ENCODE measurements around the gene SRGAP1.

Gene SRGAP1

DNA sequence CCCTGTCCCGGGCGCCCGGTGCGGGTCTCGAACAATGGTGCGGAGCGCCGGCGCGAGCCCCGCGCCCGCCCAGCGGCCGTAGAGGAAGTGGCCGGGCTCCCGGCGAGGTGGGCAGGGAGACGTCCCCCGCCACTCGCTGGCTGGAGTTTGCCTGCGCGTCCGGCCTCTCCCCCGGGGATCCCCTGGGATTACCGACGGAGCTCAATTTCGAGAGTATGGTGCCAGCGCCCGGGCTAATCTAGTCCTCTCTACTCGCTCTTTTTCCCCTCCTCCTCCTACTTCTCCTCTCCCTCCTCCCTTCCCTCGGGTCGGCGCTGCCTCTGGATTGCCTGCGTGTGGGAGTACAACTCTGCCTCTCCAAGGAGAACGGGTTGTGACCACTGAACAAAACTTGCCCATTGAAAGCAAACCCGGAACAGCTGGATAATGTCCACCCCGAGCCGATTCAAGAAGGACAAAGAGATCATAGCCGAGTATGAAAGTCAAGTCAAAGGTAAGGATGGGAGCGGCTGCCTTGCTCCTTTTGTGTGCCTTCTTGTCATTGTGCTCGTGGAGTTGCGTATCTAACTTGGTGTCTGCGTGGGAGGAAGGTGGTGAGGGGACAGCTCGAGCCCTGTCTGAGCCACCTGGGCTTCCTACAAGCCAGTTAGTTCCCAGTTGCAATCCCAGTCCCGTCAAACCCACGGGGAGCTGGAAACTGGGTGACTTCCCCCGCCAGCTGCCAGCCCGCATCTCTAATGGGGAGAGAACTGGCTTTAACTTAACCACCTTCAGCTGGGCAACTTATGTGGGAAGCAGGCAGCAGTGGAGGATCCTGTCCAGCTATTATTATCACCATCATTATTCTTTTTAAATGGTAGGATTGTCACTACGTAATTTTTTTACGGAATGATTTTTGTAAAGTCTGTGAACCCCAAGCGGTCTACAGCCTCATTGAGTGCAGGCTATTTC is at the start of gene SRGAP1:
Gene SRGAP1, plus strand, starts transcription at position 310 of the 951 bp plus-strand sequence. Its CDS starts 117 bp downstream, at position 427.
- no peak for DNase-seq (ENCODE audit: low spot score)

DNA sequence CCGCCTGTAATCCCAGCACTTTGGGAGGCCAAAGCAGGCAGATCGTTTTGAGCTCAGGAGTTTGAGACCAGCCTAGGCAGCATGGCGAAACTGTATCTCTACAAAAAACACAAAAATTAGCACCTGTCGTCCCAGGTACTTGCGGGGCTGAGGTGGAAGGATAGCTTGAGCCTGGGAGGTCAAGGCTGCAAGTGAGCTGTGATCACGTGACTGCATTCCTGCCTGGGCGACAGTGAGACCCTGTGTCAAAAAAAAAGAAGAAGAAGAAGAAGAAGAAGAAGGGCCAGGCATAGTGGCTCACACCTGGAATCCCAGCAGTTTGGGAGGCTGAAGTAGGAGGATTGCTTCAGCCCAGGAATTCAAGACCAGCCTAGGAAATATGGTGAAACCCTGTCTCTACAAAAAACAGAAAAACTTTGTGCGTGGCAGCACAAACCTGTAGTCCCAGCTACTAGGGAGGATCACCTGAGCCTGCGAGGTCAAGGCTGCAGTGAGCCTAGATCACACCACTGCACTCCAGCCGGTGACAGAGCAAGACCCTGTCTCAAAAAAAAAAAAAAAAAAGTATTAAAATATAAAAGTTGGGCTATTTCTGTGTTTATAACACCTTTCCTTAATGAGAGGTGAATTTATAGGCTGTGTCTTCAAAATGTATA is 49.3 kb upstream of the SRGAP1 start:
- DNase-seq (ENCODE audit: low spot score), result no peak

- DNase-seq (ENCODE audit: low spot score), result no peak
These were observed 48.6 kb upstream of the SRGAP1 start for GRCh38 chr12:63795944-63796343.

DNA sequence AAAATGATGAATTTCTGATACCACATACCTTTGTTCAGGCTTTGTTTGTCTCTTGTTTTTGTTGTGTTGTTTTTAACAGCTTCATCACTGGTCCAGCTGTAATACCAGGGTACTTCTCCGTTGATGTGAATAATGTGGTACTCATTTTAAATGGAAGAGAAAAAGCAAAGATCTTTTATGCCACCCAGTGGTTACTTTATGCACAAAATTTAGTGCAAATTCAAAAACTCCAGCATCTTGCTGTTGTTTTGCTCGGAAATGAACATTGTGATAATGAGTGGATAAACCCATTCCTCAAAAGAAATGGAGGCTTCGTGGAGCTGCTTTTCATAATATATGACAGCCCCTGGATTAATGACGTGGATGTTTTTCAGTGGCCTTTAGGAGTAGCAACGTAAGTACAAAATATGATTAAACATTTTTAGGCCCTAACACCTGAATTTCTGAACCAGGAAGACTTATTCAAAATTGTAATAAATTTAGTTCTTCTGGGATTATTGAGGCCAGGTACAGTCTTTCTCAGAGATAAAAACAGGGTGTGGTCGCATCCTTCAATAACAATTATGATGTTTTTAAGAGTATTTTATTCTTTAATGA is 42.4 kb upstream of the SRGAP1 start:
- peak; percentile 67 for DNase-seq (ENCODE audit: low spot score)

GRCh38 chr12:63804746-63805145 is 39.8 kb upstream of the SRGAP1 start:
- no peak for DNase-seq (ENCODE audit: low spot score)

- DNase-seq (ENCODE audit: low spot score), result no peak
These were observed 38.5 kb upstream of the SRGAP1 start for GRCh38 chr12:63805704-63806672.

GRCh38 chr12:63808631-63809030 is 35.9 kb upstream of the SRGAP1 start:
- no peak for DNase-seq (ENCODE audit: low spot score)

DNA sequence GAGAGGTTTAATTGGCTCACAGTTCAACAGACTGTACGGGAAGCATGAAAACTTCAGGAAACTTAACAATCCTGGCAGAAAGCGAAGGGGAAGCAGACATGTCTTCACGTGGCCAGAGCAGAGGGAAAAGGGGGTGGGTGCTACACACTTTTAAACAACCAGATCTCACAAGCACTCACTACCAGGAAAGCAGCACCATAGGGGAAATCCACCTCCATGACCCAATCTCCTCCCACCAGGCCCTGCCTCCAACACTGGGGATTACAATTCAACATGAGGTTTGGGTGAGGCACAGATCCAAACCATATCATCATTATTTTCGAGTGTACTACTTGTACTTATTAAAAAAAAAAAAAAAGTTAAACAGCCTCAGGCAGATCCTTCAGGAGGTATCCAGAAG is 34.9 kb upstream of the SRGAP1 start:
- DNase-seq (ENCODE audit: low spot score), result no peak

GRCh38 chr12:63811334-63811733 is 33.2 kb upstream of the SRGAP1 start:
- DNase-seq (ENCODE audit: low spot score), result no peak

DNA sequence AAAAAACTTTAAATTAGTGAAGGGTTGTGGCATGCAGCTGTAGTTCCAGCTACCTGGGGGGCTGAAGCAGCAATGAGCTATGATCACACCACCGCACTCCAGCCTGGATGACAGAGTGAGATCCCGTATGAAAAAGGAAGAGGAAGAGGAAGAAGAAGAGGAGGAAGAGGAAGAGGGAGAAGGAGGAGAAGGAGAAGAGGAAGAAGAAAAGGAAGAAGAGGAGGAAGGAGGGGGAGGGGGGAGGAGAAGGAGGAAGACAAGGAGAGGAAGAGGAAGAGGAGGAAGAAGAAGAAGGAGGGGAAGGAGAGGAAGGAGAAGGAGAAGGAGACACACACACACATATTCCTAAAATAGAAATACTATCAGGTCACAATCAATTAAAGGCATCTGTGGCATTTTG is 32.7 kb upstream of the SRGAP1 start:
- DNase-seq (ENCODE audit: low spot score), result no peak

GRCh38 chr12:63814146-63814772 is 30.2 kb upstream of the SRGAP1 start:
- no peak for DNase-seq (ENCODE audit: low spot score)

DNA sequence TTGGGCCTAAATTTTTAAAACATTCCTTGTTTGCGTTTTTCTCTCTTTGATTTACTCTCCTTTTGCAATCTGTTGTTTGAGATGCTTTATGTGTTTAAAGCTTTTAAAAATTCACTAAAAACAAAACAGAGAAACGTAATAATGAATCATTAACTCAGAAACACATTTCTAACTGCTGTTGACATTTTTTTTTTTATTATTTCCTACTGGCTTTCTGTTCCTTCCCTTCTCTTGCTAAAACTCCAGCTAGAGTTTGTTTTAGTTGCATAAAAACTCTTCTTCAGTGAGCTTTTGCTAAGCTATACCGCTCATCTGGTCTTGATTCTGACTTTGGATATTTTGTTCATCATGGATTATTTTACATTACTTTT is 29.0 kb upstream of the SRGAP1 start:
- no peak for DNase-seq (ENCODE audit: low spot score)

DNA sequence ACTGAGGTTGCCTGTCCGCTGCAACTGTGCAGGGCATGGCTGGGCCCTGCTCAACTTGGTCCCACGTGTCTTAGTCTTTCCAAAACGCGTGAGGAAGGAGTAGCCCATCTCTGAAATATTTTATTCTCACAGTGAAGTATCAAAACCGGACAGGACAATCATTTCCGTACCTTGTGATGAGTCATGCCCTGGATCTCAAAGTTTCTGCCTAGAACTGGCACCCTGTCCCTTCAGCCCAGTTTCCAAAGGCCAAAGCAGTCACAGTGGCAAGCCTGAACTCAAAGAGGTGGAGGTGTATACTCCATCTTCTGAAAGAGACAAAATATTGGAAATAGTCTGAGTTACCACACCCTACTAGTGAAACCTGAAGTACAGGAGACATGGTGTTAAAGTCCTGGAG is 28.5 kb upstream of the SRGAP1 start:
- no peak for DNase-seq (ENCODE audit: low spot score)

DNA sequence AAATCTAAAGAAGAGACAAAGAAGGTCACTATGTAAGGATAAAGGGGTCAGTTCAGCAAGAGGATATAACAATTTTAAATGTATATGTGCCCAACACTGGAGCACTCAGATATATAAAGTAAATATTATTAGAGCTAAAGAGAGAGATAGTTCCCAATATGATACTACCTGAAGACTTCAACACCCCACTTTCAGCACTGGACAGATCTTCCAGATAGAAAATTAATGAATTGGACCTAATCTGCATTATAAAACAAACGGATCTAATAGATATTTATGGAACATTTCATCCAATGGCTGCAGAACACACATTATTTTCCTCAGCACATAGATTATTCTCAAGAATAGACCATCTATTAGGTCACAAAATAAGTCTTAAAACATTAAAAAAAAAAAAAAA is 24.1 kb upstream of the SRGAP1 start:
- DNase-seq (ENCODE audit: low spot score), result no peak

DNA sequence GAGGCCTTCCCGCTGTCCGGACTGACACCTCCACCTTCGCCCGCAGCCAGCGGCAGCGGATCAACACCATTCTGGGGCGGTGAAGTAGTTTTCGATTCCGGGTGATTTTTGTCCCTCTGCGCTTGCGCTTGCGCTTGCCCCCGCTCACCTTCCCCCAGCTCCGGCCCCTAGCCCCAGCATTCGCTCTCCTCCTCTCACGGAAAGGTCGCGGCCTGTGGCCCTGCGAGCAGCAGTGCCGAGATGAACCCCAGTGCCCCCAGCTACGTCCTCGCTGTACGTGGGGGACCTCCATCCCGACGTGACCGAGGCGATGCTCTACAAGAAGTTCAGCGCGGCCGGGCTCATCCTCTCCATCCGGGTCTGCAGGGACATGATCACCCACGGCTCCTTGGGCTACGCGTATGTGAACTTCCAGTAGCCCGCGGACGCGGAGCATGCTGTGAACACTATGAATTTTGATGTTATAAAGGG is 22.7 kb upstream of the SRGAP1 start:
- DNase-seq (ENCODE audit: low spot score), result no peak

DNA sequence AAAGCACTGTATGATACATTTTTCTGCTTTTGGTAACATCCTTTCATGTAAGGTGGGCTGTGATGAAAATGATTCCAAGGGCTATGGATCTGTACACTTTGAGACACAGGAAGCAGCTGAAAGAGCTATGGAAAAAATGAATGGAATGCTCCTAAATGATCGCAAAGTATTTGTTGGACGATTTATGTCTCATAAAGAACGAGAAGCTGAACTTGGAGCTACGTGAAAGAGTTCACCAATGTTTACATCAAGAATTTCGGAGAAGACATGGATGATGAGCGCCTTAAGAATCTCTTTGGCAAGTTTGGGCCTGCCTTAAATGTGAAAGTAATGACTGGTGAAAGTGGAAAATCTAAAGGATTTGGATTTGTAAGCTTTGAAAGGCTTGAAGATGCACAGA is 22.1 kb upstream of the SRGAP1 start:
- no peak for DNase-seq (ENCODE audit: low spot score)

DNA sequence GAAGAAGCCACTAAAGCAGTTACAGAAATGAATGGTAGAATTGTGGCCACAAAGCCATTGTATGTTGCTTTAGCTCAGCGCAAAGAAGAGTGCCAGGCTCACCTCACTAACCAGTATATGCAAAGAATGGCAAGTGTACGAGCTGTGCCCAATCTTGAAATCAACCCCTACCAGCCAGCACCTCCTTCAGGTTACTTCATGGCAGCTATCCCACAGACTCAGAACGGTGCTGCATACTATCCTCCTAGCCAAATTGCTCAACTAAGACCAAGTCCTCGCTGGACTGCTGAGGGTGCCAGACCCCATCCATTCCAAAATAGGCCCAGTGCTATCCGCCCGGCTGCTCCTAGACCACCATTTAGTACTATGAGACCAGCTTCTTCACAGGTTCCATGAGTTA is 21.5 kb upstream of the SRGAP1 start:
- DNase-seq (ENCODE audit: low spot score), result no peak

- peak; percentile 66 for DNase-seq (ENCODE audit: low spot score)
These were observed 18.4 kb upstream of the SRGAP1 start for GRCh38 chr12:63826006-63826585.

- DNase-seq (ENCODE audit: low spot score), result no peak
These were observed 15.6 kb upstream of the SRGAP1 start for GRCh38 chr12:63828867-63829266.

DNA sequence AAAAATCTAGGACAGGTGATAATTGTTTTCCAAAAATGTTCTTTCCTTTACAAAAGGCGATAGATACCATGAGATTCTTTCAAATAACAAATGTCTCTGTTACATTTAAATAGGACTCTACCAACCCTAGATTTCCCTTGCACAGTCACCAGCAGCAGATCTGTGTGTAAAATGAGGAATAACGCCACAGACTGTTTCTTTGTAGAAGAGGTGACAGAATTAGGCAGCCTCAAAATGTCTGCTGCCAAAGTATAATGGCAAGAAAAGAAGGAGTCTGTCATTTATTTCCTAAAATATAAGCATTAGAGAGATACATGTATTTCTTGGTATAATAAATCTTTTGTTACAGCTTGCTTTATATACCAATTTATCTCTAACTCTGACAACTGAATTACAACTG is 8.5 kb upstream of the SRGAP1 start:
- DNase-seq (ENCODE audit: low spot score), result no peak

DNA sequence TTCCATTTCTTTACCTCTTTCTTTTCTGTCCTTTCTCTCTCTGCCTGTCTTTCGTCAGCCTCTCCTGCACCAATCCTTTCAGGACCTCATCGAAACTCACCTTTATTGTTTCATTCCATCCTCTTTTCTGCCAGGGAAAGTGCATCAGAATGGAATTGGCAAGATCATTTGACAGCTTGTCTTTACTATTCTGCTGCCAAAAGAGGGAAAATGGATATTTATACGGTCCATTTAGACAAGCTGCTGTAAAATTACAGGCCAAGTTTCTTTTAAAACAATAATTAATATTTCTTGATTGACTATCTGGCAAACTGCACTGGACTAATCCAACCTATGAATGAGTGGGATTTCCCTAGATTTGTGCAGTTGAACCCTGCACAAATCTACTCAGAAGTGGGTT is 7.6 kb upstream of the SRGAP1 start:
- no peak for DNase-seq (ENCODE audit: low spot score)
